SKM-1 (cell line): ENCODE results near the gene TRPM3.
"Not testable (repeated sequence)": the region's sequence is repeated elsewhere in the genome, so short reads cannot be mapped to it uniquely, and the experiment has no call there.

Experiments
- DNase-seq: peaks from one replicate; lab custom pipeline; 2025; ENCODE audit not compliant: unreplicated experiment; lab: John Stamatoyannopoulos, UW

Gene TRPM3

GRCh38 chr9:70778568-70778967 is 342.9 kb downstream of the TRPM3 start:
- DNase-seq: no peak

GRCh38 chr9:70773579-70773978 is 347.8 kb downstream of the TRPM3 start:
- DNase-seq: no peak

- no peak for DNase-seq
Observed at GRCh38 chr9:70772601-70773000, 348.8 kb downstream of the TRPM3 start.

- no peak for DNase-seq
Observed at GRCh38 chr9:70765946-70766345, 355.5 kb downstream of the TRPM3 start.

- DNase-seq: no peak
Observed at GRCh38 chr9:70761139-70761670, 360.2 kb downstream of the TRPM3 start.

- no peak for DNase-seq
Observed at GRCh38 chr9:70760228-70760627, 361.2 kb downstream of the TRPM3 start.

GRCh38 chr9:70753311-70753710 is 368.1 kb downstream of the TRPM3 start:
- no peak for DNase-seq

GRCh38 chr9:70749066-70749465 is 372.4 kb downstream of the TRPM3 start:
- no peak for DNase-seq

GRCh38 chr9:70747261-70747718 is 374.1 kb downstream of the TRPM3 start:
- no peak for DNase-seq

GRCh38 chr9:70746760-70747159 is 374.7 kb downstream of the TRPM3 start:
- DNase-seq: no peak

GRCh38 chr9:70746316-70746715 is 375.1 kb downstream of the TRPM3 start:
- no peak for DNase-seq

GRCh38 chr9:70724794-70725193 is 396.6 kb downstream of the TRPM3 start:
- not testable (repeated sequence) for DNase-seq

GRCh38 chr9:70724025-70724424 is 397.4 kb downstream of the TRPM3 start:
- DNase-seq: not testable (repeated sequence)

- not testable (repeated sequence) for DNase-seq
Observed at GRCh38 chr9:70706797-70707196, 414.6 kb downstream of the TRPM3 start.

GRCh38 chr9:70701163-70701562 is 420.3 kb downstream of the TRPM3 start:
- no peak for DNase-seq

- DNase-seq: no peak
Observed at GRCh38 chr9:70696694-70697335, 424.6 kb downstream of the TRPM3 start.

- DNase-seq: no peak
Observed at GRCh38 chr9:70694758-70695157, 426.7 kb downstream of the TRPM3 start.

GRCh38 chr9:70693186-70693585 is 428.2 kb downstream of the TRPM3 start:
- DNase-seq: no peak

- DNase-seq: no peak
Observed at GRCh38 chr9:70692431-70692830, 429.0 kb downstream of the TRPM3 start.

GRCh38 chr9:70688704-70689103 is 432.7 kb downstream of the TRPM3 start:
- no peak for DNase-seq

GRCh38 chr9:70683841-70684240 is 437.6 kb downstream of the TRPM3 start:
- DNase-seq: no peak

GRCh38 chr9:70682298-70682697 is 439.1 kb downstream of the TRPM3 start:
- DNase-seq: no peak

GRCh38 chr9:70679845-70680244 is 441.6 kb downstream of the TRPM3 start:
- no peak for DNase-seq
